GM23338 (cell line): ENCODE results near the gene GSX1. TPM values are rescaled to one million over a fixed set of nuclear protein-coding genes. Genes with fewer than 3 reads are reported as not detected.

Source experiments
- ATAC-seq: fragments of 200-7000 bp; cut with Tn5 transposase; 3 replicates; pipeline ENCODE4 v1.9.1; 2020
- DNase-seq: peaks from one replicate; pipeline ENCODE4 v3.0.0-alpha.2; 2015; ENCODE audit warnings: low spot score
- H2AFZ ChIP-seq: fragments of 200-600 bp; sonication (generic); 2 replicates; pipeline ENCODE4 v1.8.0; 2016; ENCODE audit warnings: antibody characterized with exemption, mild to moderate bottlenecking, moderate library complexity
- H3F3A ChIP-seq: fragments of 200-600 bp; sonication (generic); replicated peaks from 2 replicates; pipeline ENCODE4 v1.8.0; 2017; ENCODE audit warnings: antibody characterized with exemption, mixed run types, low read depth
- H3K27ac ChIP-seq: fragments of 200-600 bp; sonication (generic); 2 replicates; pipeline ENCODE4 v1.6.1; 2016; ENCODE audit warnings: low read depth
- H3K27me3 ChIP-seq: fragments of 200-600 bp; sonication (generic); 2 replicates; pipeline ENCODE4 v1.8.0; 2016; ENCODE audit warnings: mild to moderate bottlenecking, mixed run types, moderate library complexity; ENCODE audit not compliant: insufficient read depth
- H3K36me3 ChIP-seq: fragments of 200-600 bp; sonication (generic); 2 replicates; pipeline ENCODE4 v1.8.0; 2016; ENCODE audit warnings: mild to moderate bottlenecking; ENCODE audit not compliant: insufficient read depth
- H3K4me1 ChIP-seq: fragments of 200-600 bp; sonication (generic); 2 replicates; pipeline ENCODE4 v1.8.0; 2016; ENCODE audit warnings: mild to moderate bottlenecking, moderate library complexity; ENCODE audit not compliant: insufficient read depth
- H3K4me2 ChIP-seq: fragments of 200-600 bp; sonication (generic); 2 replicates; pipeline ENCODE4 v1.7.1; 2017; ENCODE audit warnings: mixed run types
- H3K4me3 ChIP-seq: fragments of 200-600 bp; sonication (generic); 2 replicates; pipeline ENCODE4 v1.6.1; 2016; ENCODE audit warnings: mixed run types
- H3K79me2 ChIP-seq: fragments of 200-600 bp; sonication (generic); replicated peaks from 2 replicates; pipeline ENCODE4 v1.8.0; 2017; ENCODE audit warnings: mild to moderate bottlenecking; ENCODE audit not compliant: insufficient read depth
- H3K9me2 ChIP-seq: fragments of 200-600 bp; sonication (generic); 2 replicates; pipeline ENCODE4 v1.8.0; 2017; ENCODE audit not compliant: insufficient read depth
- H4K20me1 ChIP-seq: fragments of 200-600 bp; sonication (generic); replicated peaks from 2 replicates; pipeline ENCODE4 v1.8.0; 2017; ENCODE audit warnings: mild to moderate bottlenecking; ENCODE audit not compliant: insufficient read depth
- H3K27ac Mint-ChIP-seq: 2 replicates; pipeline ENCODE4 v1.8.0; 2020; ENCODE audit warnings: inconsistent platforms, mild to moderate bottlenecking, moderate library complexity, mixed read lengths
- H3K27me3 Mint-ChIP-seq: 3 replicates; pipeline ENCODE4 v1.8.0; 2022; ENCODE audit warnings: low read depth, mild to moderate bottlenecking, moderate library complexity, mixed read lengths, inconsistent platforms; ENCODE audit not compliant: insufficient read depth, poor library complexity
- H3K36me3 Mint-ChIP-seq: 3 replicates; pipeline ENCODE4 v1.8.0; 2021; ENCODE audit warnings: low read depth, mild to moderate bottlenecking, inconsistent platforms, moderate library complexity, mixed read lengths
- H3K4me1 Mint-ChIP-seq: 3 replicates; pipeline ENCODE4 v1.8.0; 2020; ENCODE audit warnings: mild to moderate bottlenecking, inconsistent platforms, mixed read lengths
- H3K4me3 Mint-ChIP-seq: 3 replicates; pipeline ENCODE4 v1.8.0; 2021; ENCODE audit warnings: moderate library complexity, mild to moderate bottlenecking, inconsistent platforms, mixed read lengths
- H3K9me3 Mint-ChIP-seq: 3 replicates; pipeline ENCODE4 v1.8.0; 2020; ENCODE audit warnings: moderate library complexity, mild to moderate bottlenecking, inconsistent platforms, mixed read lengths
- CREB1 ChIP-seq: fragments of 250-450 bp; sonication (Bioruptor Pico); IDR thresholded peaks from 2 replicates; pipeline ENCODE4 v1.5.0; 2020; ENCODE audit warnings: low read depth, mild to moderate bottlenecking, moderate library complexity
- CTCF ChIP-seq, 2 experiments: fragments of 200-600 bp in 1 of 2; sonication (generic) in 1 of 2; conservative IDR thresholded peaks; 2 replicates each; pipeline versions ENCODE4 v1.5.1 to v1.6.1; 2016 to 2017; ENCODE audit warnings: antibody characterized with exemption in 2 of 2, low read depth in 2 of 2, mild to moderate bottlenecking in 2 of 2, moderate library complexity in 1 of 2
- EZH2 ChIP-seq: fragments of 200-600 bp; sonication (generic); IDR thresholded peaks from one replicate; pipeline ENCODE4 v1.8.0; 2017; ENCODE audit warnings: antibody characterized with exemption, mild to moderate bottlenecking, low read depth; ENCODE audit not compliant: unreplicated experiment
- EZH2phosphoT487 ChIP-seq: fragments of 200-600 bp; sonication (generic); IDR thresholded peaks from one replicate; pipeline ENCODE4 v1.8.1; 2018; ENCODE audit warnings: antibody characterized with exemption; ENCODE audit not compliant: unreplicated experiment
- JUNB ChIP-seq: IDR thresholded peaks from one replicate; pipeline ENCODE4 v1.6.1; 2016; ENCODE audit warnings: antibody characterized with exemption; ENCODE audit not compliant: unreplicated experiment
- POLR2AphosphoS5 ChIP-seq: IDR thresholded peaks from 2 replicates; pipeline ENCODE4 v1.6.1; 2016; ENCODE audit warnings: antibody characterized with exemption, low read depth
- STAT1 ChIP-seq: IDR thresholded peaks from one replicate; pipeline ENCODE4 v1.6.1; 2016; ENCODE audit warnings: antibody characterized with exemption; ENCODE audit not compliant: unreplicated experiment
- ZNF114 ChIP-seq: fragments of 250-450 bp; sonication (Bioruptor Pico); IDR thresholded peaks from 2 replicates; pipeline ENCODE4 v1.5.0; 2020; ENCODE audit warnings: mild to moderate bottlenecking, moderate library complexity
- ZNF331 ChIP-seq: fragments of 250-450 bp; sonication (Bioruptor Pico); IDR thresholded peaks from 2 replicates; pipeline ENCODE4 v1.5.0; 2020; ENCODE audit warnings: low read depth, mild to moderate bottlenecking, moderate library complexity
- polyA plus RNA-seq: library from polyadenylated mRNA; unstranded; fragments of >200 nt; fragmentation: Nextera tagmentation; extraction: Ambion mirVana; gene quantifications from 2 replicates; pipeline ENCODE4 v1.2.1, GENCODE V29; 2016
- total RNA-seq: library from RNA; depleted of rRNA; stranded (reverse); fragments of >200 nt; shearing (Covaris generic); gene quantifications from 2 replicates; pipeline ENCODE4 v1.2.3, GENCODE V29; 2014
- TF ChIP-seq, protein P1 (sequence below): IDR thresholded peaks from 2 replicates; pipeline ENCODE4 v1.6.1; 2016; ENCODE audit warnings: antibody characterized with exemption

GSX1 gene
- total and polyA plus RNA-seq, 2 experiments from 2014 or later = not detected

DNA sequence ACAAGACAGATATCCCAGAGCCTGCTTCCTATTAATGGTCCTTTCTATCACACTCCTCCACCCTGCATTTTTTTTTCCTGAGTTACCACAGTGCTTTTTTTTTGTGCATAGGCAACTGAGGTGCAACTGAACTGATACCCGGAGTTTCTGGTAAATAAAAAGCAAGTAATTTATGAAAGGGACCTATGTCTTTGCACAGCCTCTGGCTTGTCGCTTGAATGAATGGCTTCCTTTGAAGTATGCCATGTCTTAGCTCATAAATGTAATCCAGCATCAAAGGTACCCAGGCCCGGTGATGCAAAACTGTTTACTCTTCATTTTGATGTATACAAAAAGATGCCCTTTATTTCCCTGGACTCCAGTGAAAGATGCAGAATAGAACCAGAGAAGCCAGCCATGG is 31.8 kb downstream of the GSX1 start:
- H3K27ac ChIP-seq = no peak overlapping the region
- H3F3A ChIP-seq = peaks cover 43% of the 10 kb centered on the region
- no peaks in the 10 kb centered on the region for H3K79me2 ChIP-seq
- no peaks in the 10 kb centered on the region for H3K36me3 ChIP-seq
- no peaks in the 10 kb centered on the region for H3K9me2 ChIP-seq
- peaks cover 99% of the 10 kb centered on the region for H3K27me3 Mint-ChIP-seq
- no peak overlapping the region for H3K4me3 Mint-ChIP-seq
- TF ChIP-seq ZNF331 (CRISPR knock-in tag) (no peak), ZNF114 (CRISPR knock-in tag) (no peak)
- H3K4me2 ChIP-seq = peak overlapping the region; percentile 93
- DNase-seq (no peak), ATAC-seq (no peak)
- peaks cover 63% of the 10 kb centered on the region for H3K4me1 ChIP-seq
- no peak overlapping the region for H2AFZ ChIP-seq
- peaks cover 100% of the 10 kb centered on the region for H3K27me3 ChIP-seq
- peaks cover 61% of the 10 kb centered on the region for H3K4me1 Mint-ChIP-seq
- H3K36me3 Mint-ChIP-seq = no peaks in the 10 kb centered on the region
- no peak overlapping the region for H3K4me3 ChIP-seq
- H3K27ac Mint-ChIP-seq = no peak overlapping the region
- peaks cover 4% of the 10 kb centered on the region for H4K20me1 ChIP-seq
- H3K9me3 Mint-ChIP-seq = no peaks in the 10 kb centered on the region

DNA sequence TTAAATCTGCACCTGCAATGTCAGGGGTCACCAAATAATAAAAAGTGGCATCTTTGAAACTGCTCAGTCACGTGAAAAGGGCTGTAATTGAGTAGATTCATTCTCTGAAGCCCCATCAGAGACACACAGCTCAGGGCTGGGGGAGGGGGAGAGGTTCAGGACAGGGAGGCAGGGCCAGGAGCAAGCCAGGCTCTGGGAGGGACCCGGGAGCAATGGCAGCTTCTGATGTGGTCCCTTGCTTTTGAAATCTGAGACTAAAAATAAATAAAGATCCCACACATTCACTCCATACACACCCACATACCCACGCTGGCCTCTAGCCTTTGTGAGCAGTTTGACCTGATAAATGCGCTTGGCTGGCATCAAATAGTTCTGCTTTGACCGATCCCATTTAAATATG is 32.8 kb downstream of the GSX1 start:
- H2AFZ ChIP-seq = no peak overlapping the region
- Mint-ChIP-seq H3K27me3 (peaks cover 98% of the 10 kb centered on the region), H3K4me1 (peaks cover 51% of the 10 kb centered on the region), H3K4me3 (no peak overlapping the region), H3K27ac (no peak overlapping the region), H3K9me3 (peaks cover under 1% of the 10 kb centered on the region; the same call in 2 of the 3 replicates), H3K36me3 (no peaks in the 10 kb centered on the region)
- H3K27me3 ChIP-seq = peaks cover 99% of the 10 kb centered on the region
- H3K27ac ChIP-seq = no peak overlapping the region
- peaks cover 4% of the 10 kb centered on the region for H4K20me1 ChIP-seq
- H3K4me3 ChIP-seq = no peak overlapping the region
- H3K36me3 ChIP-seq = no peaks in the 10 kb centered on the region
- no peak for ATAC-seq
- DNase-seq = peak; percentile 45
- no peaks in the 10 kb centered on the region for H3K79me2 ChIP-seq
- peak overlapping the region; percentile 48 for H3K4me2 ChIP-seq
- H3K9me2 ChIP-seq = no peaks in the 10 kb centered on the region
- TF ChIP-seq STAT1 (no peak), EZH2 (peak; percentile 25), EZH2phosphoT487 (no peak), ZNF114 (CRISPR knock-in tag) (no peak), CREB1 (CRISPR knock-in tag) (no peak), POLR2AphosphoS5 (no peak), CTCF (conservative IDR thresholded peaks at IDR 0.05; ENCODE audit: low read depth in 2 of 2) (no peak), JUNB (no peak)
- TF ChIP-seq, protein P1, sequence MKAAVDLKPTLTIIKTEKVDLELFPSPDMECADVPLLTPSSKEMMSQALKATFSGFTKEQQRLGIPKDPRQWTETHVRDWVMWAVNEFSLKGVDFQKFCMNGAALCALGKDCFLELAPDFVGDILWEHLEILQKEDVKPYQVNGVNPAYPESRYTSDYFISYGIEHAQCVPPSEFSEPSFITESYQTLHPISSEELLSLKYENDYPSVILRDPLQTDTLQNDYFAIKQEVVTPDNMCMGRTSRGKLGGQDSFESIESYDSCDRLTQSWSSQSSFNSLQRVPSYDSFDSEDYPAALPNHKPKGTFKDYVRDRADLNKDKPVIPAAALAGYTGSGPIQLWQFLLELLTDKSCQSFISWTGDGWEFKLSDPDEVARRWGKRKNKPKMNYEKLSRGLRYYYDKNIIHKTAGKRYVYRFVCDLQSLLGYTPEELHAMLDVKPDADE = no peak
- H3K4me1 ChIP-seq = peaks cover 54% of the 10 kb centered on the region
- H3F3A ChIP-seq = peaks cover 33% of the 10 kb centered on the region
